Measurements from ENCODE around the gene ZNF143.
"Not testable (repeated sequence)": the region's sequence is repeated elsewhere in the genome, so short reads cannot be mapped to it uniquely, and the experiment has no call there.

The ZNF143 gene

GRCh38 chr11:9498457-9499078 is 37.8 kb downstream of the ZNF143 start:
- FAIRE-seq, result peak; percentile 55

GRCh38 chr11:9506489-9507276 is 45.9 kb downstream of the ZNF143 start:
- FAIRE-seq, result peak; percentile 97

- no peak for FAIRE-seq
Measured at GRCh38 chr11:9507277-9507580, 46.4 kb downstream of the ZNF143 start.

- FAIRE-seq, result no peak
Measured at GRCh38 chr11:9509041-9509440, 48.2 kb downstream of the ZNF143 start.

GRCh38 chr11:9512370-9513019 is 51.7 kb downstream of the ZNF143 start:
- no peak for FAIRE-seq

GRCh38 chr11:9514576-9514975 is 53.8 kb downstream of the ZNF143 start:
- FAIRE-seq, result not testable (repeated sequence)

- no peak for FAIRE-seq
Measured at GRCh38 chr11:9516113-9516512, 55.3 kb downstream of the ZNF143 start.

- FAIRE-seq, result peak; percentile 54
Measured at GRCh38 chr11:9518835-9519410, 58.1 kb downstream of the ZNF143 start.

GRCh38 chr11:9524001-9524400 is 63.2 kb downstream of the ZNF143 start:
- FAIRE-seq, result no peak

- FAIRE-seq, result no peak
Measured at GRCh38 chr11:9525116-9525515, 64.3 kb downstream of the ZNF143 start.

GRCh38 chr11:9527481-9528135 is 66.8 kb downstream of the ZNF143 start:
- FAIRE-seq, result no peak

- FAIRE-seq, result peak; percentile 83
Measured at GRCh38 chr11:9528136-9528501, 67.3 kb downstream of the ZNF143 start.

GRCh38 chr11:9528573-9529333 is 67.9 kb downstream of the ZNF143 start:
- peak; percentile 3 for FAIRE-seq

GRCh38 chr11:9529334-9529650 is 68.5 kb downstream of the ZNF143 start:
- FAIRE-seq, result no peak

GRCh38 chr11:9530020-9530621 is 69.3 kb downstream of the ZNF143 start:
- no peak for FAIRE-seq

- no peak for FAIRE-seq
Measured at GRCh38 chr11:9530901-9531625, 70.3 kb downstream of the ZNF143 start.

- FAIRE-seq, result no peak
Measured at GRCh38 chr11:9533058-9533457, 72.2 kb downstream of the ZNF143 start.

GRCh38 chr11:9533736-9534473 is 73.1 kb downstream of the ZNF143 start:
- FAIRE-seq, result peak; percentile 69

- no peak for FAIRE-seq
Measured at GRCh38 chr11:9535189-9535781, 74.5 kb downstream of the ZNF143 start.

- no peak for FAIRE-seq
Measured at GRCh38 chr11:9538548-9538947, 77.7 kb downstream of the ZNF143 start.
